SK-N-SH treated with all-trans-retinoic acid at 6 μM for 48 hours (cell line): ENCODE measurements around the gene UPK2.

ENCODE experiments used
- ARNTL ChIP-seq: fragments of 450-650 bp; formaldehyde crosslinking; IDR thresholded peaks from 2 replicates; pipeline ENCODE4 v1.5.0; 2020; ENCODE audit warnings: low read depth, mild to moderate bottlenecking, moderate library complexity, borderline replicate concordance
- BACH2 ChIP-seq: fragments of 250-450 bp; sonication (Bioruptor Pico); IDR thresholded peaks from 2 replicates; pipeline ENCODE4 v1.9.0; 2021; ENCODE audit warnings: mild to moderate bottlenecking, borderline replicate concordance
- CSDC2 ChIP-seq: fragments of 250-450 bp; sonication (Bioruptor Pico); IDR thresholded peaks from 2 replicates; pipeline ENCODE4 v1.5.0; 2020; ENCODE audit warnings: mild to moderate bottlenecking, moderate library complexity
- GLIS3 ChIP-seq: fragments of 250-450 bp; sonication (Bioruptor Pico); IDR thresholded peaks from 2 replicates; pipeline ENCODE4 v1.5.0; 2020; ENCODE audit warnings: mild to moderate bottlenecking, moderate library complexity
- ISL1 ChIP-seq: fragments of 250-450 bp; sonication (Bioruptor Pico); IDR thresholded peaks from 2 replicates; pipeline ENCODE4 v2.1.2; 2022; ENCODE audit warnings: mild to moderate bottlenecking, moderate library complexity
- PATZ1 ChIP-seq: fragments of 250-450 bp; sonication (Bioruptor Pico); IDR thresholded peaks from 2 replicates; pipeline ENCODE4 v1.8.0; 2020; ENCODE audit warnings: mild to moderate bottlenecking, moderate library complexity, borderline replicate concordance
- PPARA ChIP-seq: fragments of 250-450 bp; sonication (Bioruptor Pico); IDR thresholded peaks from 2 replicates; pipeline ENCODE4 v1.5.0; 2020; ENCODE audit warnings: mild to moderate bottlenecking, borderline replicate concordance
- TCF4 ChIP-seq: fragments of 250-450 bp; sonication (Bioruptor Pico); IDR thresholded peaks from 2 replicates; pipeline ENCODE4 v1.8.0; 2021; ENCODE audit warnings: mild to moderate bottlenecking, moderate library complexity, borderline replicate concordance
- ZC3H10 ChIP-seq: fragments of 250-450 bp; sonication (Bioruptor Pico); IDR thresholded peaks from 2 replicates; pipeline ENCODE4 v1.5.1; 2021; ENCODE audit warnings: mild to moderate bottlenecking, moderate library complexity
- ZFP30 ChIP-seq: fragments of 450-650 bp; formaldehyde crosslinking; IDR thresholded peaks from 2 replicates; pipeline ENCODE4 v1.5.0; 2022; ENCODE audit warnings: mild to moderate bottlenecking, moderate library complexity
- ZNF70 ChIP-seq: fragments of 450-650 bp; formaldehyde crosslinking; IDR thresholded peaks from 2 replicates; pipeline ENCODE4 v1.5.0; 2020; ENCODE audit warnings: mild to moderate bottlenecking, moderate library complexity
- TF ChIP-seq, protein P1 (sequence below): fragments of 250-450 bp; sonication (Bioruptor Pico); IDR thresholded peaks from 2 replicates; pipeline ENCODE4 v1.5.1; 2020; ENCODE audit warnings: low read depth, mild to moderate bottlenecking, moderate library complexity

DNA sequence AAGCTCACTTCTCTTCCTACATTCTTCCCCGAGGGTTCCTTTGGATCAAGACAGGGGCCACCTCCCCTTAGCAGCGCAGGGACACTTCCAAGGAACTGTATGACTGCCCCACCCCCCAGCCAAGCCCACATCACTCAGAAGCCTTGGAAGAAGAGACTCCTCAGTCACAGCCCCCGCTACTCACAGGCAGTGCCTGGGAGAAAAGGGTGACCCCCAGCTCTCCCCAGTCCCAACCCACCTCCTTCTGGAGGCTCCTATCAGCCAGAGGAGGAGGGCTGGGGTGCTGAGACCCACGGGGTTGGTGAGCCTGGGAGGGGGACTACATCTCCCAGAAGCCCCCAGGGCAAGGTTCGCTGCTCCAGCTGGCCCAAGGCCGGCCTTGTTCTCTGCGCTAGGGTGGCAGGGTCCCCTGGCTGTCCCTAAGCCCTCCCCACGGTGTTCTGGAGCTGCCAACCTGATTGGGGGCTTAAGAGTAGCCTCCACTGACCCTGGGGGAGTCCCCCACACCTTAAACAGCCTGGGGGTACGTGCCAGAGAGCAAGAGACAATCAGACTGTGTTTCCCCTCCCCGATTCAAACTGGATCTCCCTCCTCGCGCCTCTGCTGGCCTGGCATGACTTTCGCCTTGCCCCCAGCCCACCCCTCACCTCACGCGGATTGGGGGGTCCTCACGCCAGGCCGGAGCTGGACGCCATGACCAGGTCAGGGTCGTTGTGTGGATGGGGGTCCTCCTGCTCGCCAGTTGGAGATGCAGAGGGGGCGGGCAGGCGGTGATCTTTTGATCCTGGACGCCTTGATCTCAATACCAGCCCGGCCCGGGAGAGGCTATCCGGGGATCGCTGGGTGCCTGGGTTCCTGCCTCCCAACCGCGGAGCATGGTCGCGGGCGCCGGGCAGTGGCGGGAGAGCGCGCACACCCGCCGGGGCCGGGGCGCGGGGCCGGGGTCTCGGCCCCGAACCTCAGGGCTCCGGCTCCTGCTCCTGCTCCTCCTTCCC, 31.2 kb upstream of the UPK2 start:
- TF ChIP-seq PATZ1 (CRISPR knock-in tag) (no peak), ZC3H10 (no peak), PPARA (CRISPR knock-in tag) (no peak), ARNTL (no peak), BACH2 (CRISPR knock-in tag) (no peak), GLIS3 (no peak), ZNF70 (no peak), ISL1 (no peak), TCF4 (CRISPR knock-in tag) (no peak), CSDC2 (CRISPR knock-in tag) (no peak), ZFP30 (CRISPR knock-in tag) (no peak)
- TF ChIP-seq, protein P1, sequence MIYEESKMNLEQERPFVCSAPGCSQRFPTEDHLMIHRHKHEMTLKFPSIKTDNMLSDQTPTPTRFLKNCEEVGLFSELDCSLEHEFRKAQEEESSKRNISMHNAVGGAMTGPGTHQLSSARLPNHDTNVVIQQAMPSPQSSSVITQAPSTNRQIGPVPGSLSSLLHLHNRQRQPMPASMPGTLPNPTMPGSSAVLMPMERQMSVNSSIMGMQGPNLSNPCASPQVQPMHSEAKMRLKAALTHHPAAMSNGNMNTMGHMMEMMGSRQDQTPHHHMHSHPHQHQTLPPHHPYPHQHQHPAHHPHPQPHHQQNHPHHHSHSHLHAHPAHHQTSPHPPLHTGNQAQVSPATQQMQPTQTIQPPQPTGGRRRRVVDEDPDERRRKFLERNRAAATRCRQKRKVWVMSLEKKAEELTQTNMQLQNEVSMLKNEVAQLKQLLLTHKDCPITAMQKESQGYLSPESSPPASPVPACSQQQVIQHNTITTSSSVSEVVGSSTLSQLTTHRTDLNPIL (CRISPR knock-in tag), result no peak
